ENCODE results near the gene CIC.
A peak's percentile ranks its signal among the peaks of the same experiment; 100 is the strongest.

CIC gene

GRCh38 chr19:42229301-42229854 lies 39.7 kb upstream of the CIC start:
- no peak overlapping the region for H3K27ac ChIP-seq (ENCODE audit: low read length, poor library complexity, severe bottlenecking)
- DNase-seq = no peak
- WGBS = 73% methylated on average over 2 of the region's 4 CpGs

GRCh38 chr19:42229855-42230351 lies 39.1 kb upstream of the CIC start:
- H3K23ac ChIP-seq (ENCODE audit: low read length in 2 of 2) = no peak overlapping the region
- no peak overlapping the region for H3K4ac ChIP-seq (ENCODE audit: low read depth in 1 of 2, low read length in 2 of 2)
- no peak overlapping the region for H3K27ac ChIP-seq (ENCODE audit: low read length, poor library complexity, severe bottlenecking)

More at GRCh38 chr19:42229301-42229854, 39.7 kb upstream of the CIC start:
- H3K4me1 ChIP-seq (ENCODE audit: control insufficient read depth, insufficient read depth, low read depth, low read length) = peaks cover 12% of the 10 kb centered on the region
- H2AK5ac ChIP-seq (ENCODE audit: low read length, severe bottlenecking) = no peak overlapping the region
- no peak overlapping the region for H3K18ac ChIP-seq (ENCODE audit: low read depth in 1 of 2, low read length in 2 of 2)
- no peak overlapping the region for H2BK12ac ChIP-seq (ENCODE audit: low read length in 2 of 2)
- no peak overlapping the region for H2BK15ac ChIP-seq (ENCODE audit: low read depth, poor library complexity, severe bottlenecking)
- no peak overlapping the region for H4K91ac ChIP-seq (ENCODE audit: low read length)
- H2AFZ ChIP-seq (ENCODE audit: low read depth, low read length) = no peak overlapping the region
- H3K9ac ChIP-seq (ENCODE audit: low read length) = peak overlapping the region; percentile 19
- H2BK5ac ChIP-seq (ENCODE audit: low read depth, low read length, poor library complexity, severe bottlenecking) = no peak overlapping the region
- no peak overlapping the region for H2BK120ac ChIP-seq (ENCODE audit: low read depth, low read length)
- H3K4ac ChIP-seq (ENCODE audit: low read depth in 1 of 2, low read length in 2 of 2) = no peak overlapping the region
- no peak overlapping the region for H3K4me2 ChIP-seq (ENCODE audit: low read length, poor library complexity, severe bottlenecking)
- no peak overlapping the region for H3K23ac ChIP-seq (ENCODE audit: low read length in 2 of 2)
- H3K79me1 ChIP-seq (replicated peaks; ENCODE audit: low read length, poor library complexity, severe bottlenecking) = peaks cover 50% of the 10 kb centered on the region
- no peak overlapping the region for H4K8ac ChIP-seq (ENCODE audit: low read length)
- no peaks in the 10 kb centered on the region for H3K9me3 ChIP-seq (ENCODE audit: control insufficient read depth, low read length)
- H3K27me3 ChIP-seq (ENCODE audit: control insufficient read depth in 1 of 2, insufficient read depth in 1 of 2, low read length in 2 of 2) = no peaks in the 10 kb centered on the region
- H3K4me3 ChIP-seq (ENCODE audit: insufficient read depth in 1 of 2, low read depth in 1 of 2, low read length in 2 of 2) = no peak overlapping the region
- peaks cover 93 to 95% of the 10 kb centered on the region in 2 experiments for H3K36me3 ChIP-seq (ENCODE audit: control insufficient read depth in 1 of 2, insufficient read depth in 2 of 2, low read depth in 1 of 2, low read length in 2 of 2)
- H3K14ac ChIP-seq (ENCODE audit: low read length in 2 of 2) = no peak overlapping the region

GRCh38 chr19:42230571-42230970 lies 38.5 kb upstream of the CIC start:
- no peak for DNase-seq
- H3K14ac ChIP-seq (ENCODE audit: low read length in 2 of 2) = no peak overlapping the region
- H3K79me1 ChIP-seq (replicated peaks; ENCODE audit: low read length, poor library complexity, severe bottlenecking) = peaks cover 49% of the 10 kb centered on the region
- no peak overlapping the region for H3K27ac ChIP-seq (ENCODE audit: low read length, poor library complexity, severe bottlenecking)
- no peak overlapping the region for H2AFZ ChIP-seq (ENCODE audit: low read depth, low read length)
- H3K4ac ChIP-seq (ENCODE audit: low read depth in 1 of 2, low read length in 2 of 2) = no peak overlapping the region
- H3K4me3 ChIP-seq (ENCODE audit: insufficient read depth in 1 of 2, low read depth in 1 of 2, low read length in 2 of 2) = no peak overlapping the region
- H4K91ac ChIP-seq (ENCODE audit: low read length) = no peak overlapping the region
- H2BK15ac ChIP-seq (ENCODE audit: low read depth, poor library complexity, severe bottlenecking) = no peak overlapping the region
- H3K18ac ChIP-seq (ENCODE audit: low read depth in 1 of 2, low read length in 2 of 2) = no peak overlapping the region
- no peaks in the 10 kb centered on the region for H3K27me3 ChIP-seq (ENCODE audit: control insufficient read depth in 1 of 2, insufficient read depth in 1 of 2, low read length in 2 of 2)
- H2BK120ac ChIP-seq (ENCODE audit: low read depth, low read length) = no peak overlapping the region
- no peak overlapping the region for H2BK5ac ChIP-seq (ENCODE audit: low read depth, low read length, poor library complexity, severe bottlenecking)
- 93% methylated on average over 4 of the region's 4 CpGs for WGBS
- no peak overlapping the region for H2AK5ac ChIP-seq (ENCODE audit: low read length, severe bottlenecking)
- peaks cover 94 to 95% of the 10 kb centered on the region in 2 experiments for H3K36me3 ChIP-seq (ENCODE audit: control insufficient read depth in 1 of 2, insufficient read depth in 2 of 2, low read depth in 1 of 2, low read length in 2 of 2)
- H3K4me2 ChIP-seq (ENCODE audit: low read length, poor library complexity, severe bottlenecking) = no peak overlapping the region
- no peak overlapping the region for H4K8ac ChIP-seq (ENCODE audit: low read length)
- no peak overlapping the region for H3K23ac ChIP-seq (ENCODE audit: low read length in 2 of 2)
- peaks cover 12% of the 10 kb centered on the region for H3K4me1 ChIP-seq (ENCODE audit: control insufficient read depth, insufficient read depth, low read depth, low read length)
- no peak overlapping the region for H2BK12ac ChIP-seq (ENCODE audit: low read length in 2 of 2)
- no peaks in the 10 kb centered on the region for H3K9me3 ChIP-seq (ENCODE audit: control insufficient read depth, low read length)
- no peak overlapping the region for H3K9ac ChIP-seq (ENCODE audit: low read length)

More at GRCh38 chr19:42229855-42230351, 39.1 kb upstream of the CIC start:
- H3K4me2 ChIP-seq (ENCODE audit: low read length, poor library complexity, severe bottlenecking) = no peak overlapping the region
- WGBS = 83% methylated on average over 8 of the region's 8 CpGs
- H3K9ac ChIP-seq (ENCODE audit: low read length) = peak overlapping the region; percentile 19
- H3K14ac ChIP-seq (ENCODE audit: low read length in 2 of 2) = no peak overlapping the region
- no peak overlapping the region for H2BK12ac ChIP-seq (ENCODE audit: low read length in 2 of 2)
- DNase-seq = peak; percentile 8
- no peak overlapping the region for H2AFZ ChIP-seq (ENCODE audit: low read depth, low read length)
- no peaks in the 10 kb centered on the region for H3K27me3 ChIP-seq (ENCODE audit: control insufficient read depth in 1 of 2, insufficient read depth in 1 of 2, low read length in 2 of 2)
- H3K9me3 ChIP-seq (ENCODE audit: control insufficient read depth, low read length) = no peaks in the 10 kb centered on the region
- H4K8ac ChIP-seq (ENCODE audit: low read length) = no peak overlapping the region
- no peak overlapping the region for H3K4me3 ChIP-seq (ENCODE audit: insufficient read depth in 1 of 2, low read depth in 1 of 2, low read length in 2 of 2)
- H2BK120ac ChIP-seq (ENCODE audit: low read depth, low read length) = no peak overlapping the region
- H3K4me1 ChIP-seq (ENCODE audit: control insufficient read depth, insufficient read depth, low read depth, low read length) = peaks cover 12% of the 10 kb centered on the region
- H4K91ac ChIP-seq (ENCODE audit: low read length) = no peak overlapping the region
- no peak overlapping the region for H2BK5ac ChIP-seq (ENCODE audit: low read depth, low read length, poor library complexity, severe bottlenecking)
- H3K18ac ChIP-seq (ENCODE audit: low read depth in 1 of 2, low read length in 2 of 2) = no peak overlapping the region
- no peak overlapping the region for H2AK5ac ChIP-seq (ENCODE audit: low read length, severe bottlenecking)
- peaks cover 49% of the 10 kb centered on the region for H3K79me1 ChIP-seq (replicated peaks; ENCODE audit: low read length, poor library complexity, severe bottlenecking)
- peaks cover 93 to 95% of the 10 kb centered on the region in 2 experiments for H3K36me3 ChIP-seq (ENCODE audit: control insufficient read depth in 1 of 2, insufficient read depth in 2 of 2, low read depth in 1 of 2, low read length in 2 of 2)
- H2BK15ac ChIP-seq (ENCODE audit: low read depth, poor library complexity, severe bottlenecking) = no peak overlapping the region

GRCh38 chr19:42232435-42232834 lies 36.6 kb upstream of the CIC start:
- Histone ChIP-seq H3K23ac (ENCODE audit: low read length in 2 of 2) (no peak overlapping the region), H3K79me1 (replicated peaks; ENCODE audit: low read length, poor library complexity, severe bottlenecking) (peaks cover 50% of the 10 kb centered on the region), H2AFZ (ENCODE audit: low read depth, low read length) (no peak overlapping the region), H2AK5ac (ENCODE audit: low read length, severe bottlenecking) (no peak overlapping the region), H2BK15ac (ENCODE audit: low read depth, poor library complexity, severe bottlenecking) (no peak overlapping the region), H3K18ac (ENCODE audit: low read depth in 1 of 2, low read length in 2 of 2) (no peak overlapping the region), H3K27ac (ENCODE audit: low read length, poor library complexity, severe bottlenecking) (no peak overlapping the region), H3K4me1 (ENCODE audit: control insufficient read depth, insufficient read depth, low read depth, low read length) (peaks cover 7% of the 10 kb centered on the region), H3K4me2 (ENCODE audit: low read length, poor library complexity, severe bottlenecking) (no peak overlapping the region), H3K4me3 (ENCODE audit: insufficient read depth in 1 of 2, low read depth in 1 of 2, low read length in 2 of 2) (no peak overlapping the region), H3K36me3 (ENCODE audit: control insufficient read depth in 1 of 2, insufficient read depth in 2 of 2, low read depth in 1 of 2, low read length in 2 of 2) (peaks cover 92 to 94% of the 10 kb centered on the region in 2 experiments), H2BK120ac (ENCODE audit: low read depth, low read length) (no peak overlapping the region), H3K27me3 (ENCODE audit: control insufficient read depth in 1 of 2, insufficient read depth in 1 of 2, low read length in 2 of 2) (no peaks in the 10 kb centered on the region), H2BK5ac (ENCODE audit: low read depth, low read length, poor library complexity, severe bottlenecking) (no peak overlapping the region), H3K4ac (ENCODE audit: low read depth in 1 of 2, low read length in 2 of 2) (no peak overlapping the region), H4K8ac (ENCODE audit: low read length) (no peak overlapping the region), H3K9ac (ENCODE audit: low read length) (no peak overlapping the region), H4K91ac (ENCODE audit: low read length) (no peak overlapping the region), H3K9me3 (ENCODE audit: control insufficient read depth, low read length) (no peaks in the 10 kb centered on the region), H3K14ac (ENCODE audit: low read length in 2 of 2) (no peak overlapping the region), H2BK12ac (ENCODE audit: low read length in 2 of 2) (no peak overlapping the region)
- DNase-seq = no peak
- 100% methylated on average over 9 of the region's 10 CpGs for WGBS

Data from mesenchymal stem cell (in vitro differentiated cells and primary cell).